HepG2 (cell line): ENCODE results near the gene UNC5B. TPM values are rescaled to one million over a fixed set of nuclear protein-coding genes. Genes with fewer than 3 reads are reported as not detected.

Experiments used
- CAMTA2 ChIP-seq: sonication (generic); formaldehyde crosslinking; IDR thresholded peaks from 2 replicates; pipeline ENCODE4 v1.4.0; 2020; ENCODE audit warnings: mild to moderate bottlenecking, missing genetic modification reagents, borderline replicate concordance
- CENPX ChIP-seq: sonication (generic); formaldehyde crosslinking; IDR thresholded peaks from 2 replicates; pipeline ENCODE4 v1.9.0; 2021; ENCODE audit warnings: mild to moderate bottlenecking, missing genetic modification reagents, moderate library complexity
- EZH2 ChIP-seq: conservative IDR thresholded peaks from 2 replicates; pipeline ENCODE4 v1.6.1; 2012; ENCODE audit warnings: mild to moderate bottlenecking, low read depth, low read length, moderate library complexity
- HNRNPLL ChIP-seq: fragments of 200-400 bp; formaldehyde crosslinking; IDR thresholded peaks from 2 replicates; pipeline ENCODE4 v1.6.1; 2017; ENCODE audit warnings: mild to moderate bottlenecking, low read depth, low read length; ENCODE audit not compliant: poor library complexity, severe bottlenecking
- KIAA2018 ChIP-seq: sonication (generic); formaldehyde crosslinking; IDR thresholded peaks from 2 replicates; pipeline ENCODE4 v1.5.0; 2020; ENCODE audit warnings: mild to moderate bottlenecking, missing genetic modification reagents, borderline replicate concordance
- MAZ ChIP-seq, 2 experiments: sonication (generic) in 1 of 2; formaldehyde crosslinking in 1 of 2; IDR thresholded peaks; 2 replicates each; pipeline versions ENCODE4 v1.5.0 to v1.6.1; 2012 to 2020; ENCODE audit warnings: low read depth in 2 of 2, mild to moderate bottlenecking in 2 of 2, borderline replicate concordance in 1 of 2, improper control_type of control experiment in 1 of 2, low read length in 1 of 2, missing genetic modification reagents in 1 of 2, moderate library complexity in 1 of 2
- RARG ChIP-seq: sonication (generic); formaldehyde crosslinking; IDR thresholded peaks from 2 replicates; pipeline ENCODE4 v1.4.0; 2020; ENCODE audit warnings: low read depth, mild to moderate bottlenecking, missing genetic modification reagents
- RFXAP ChIP-seq: sonication (generic); formaldehyde crosslinking; IDR thresholded peaks from 2 replicates; pipeline ENCODE4 v1.4.0; 2020; ENCODE audit warnings: missing genetic modification reagents, borderline replicate concordance
- SP1 ChIP-seq, 2 experiments: fragments of 450-650 bp in 1 of 2; sonication (generic) in 1 of 2; formaldehyde crosslinking in 1 of 2; IDR thresholded peaks; 2 replicates each; pipeline versions ENCODE4 v1.4.0 to v1.6.1; 2016 to 2020; ENCODE audit warnings: missing genetic modification reagents in 1 of 2
- TRAFD1 ChIP-seq: sonication (generic); formaldehyde crosslinking; IDR thresholded peaks from 2 replicates; pipeline ENCODE4 v1.5.1; 2020; ENCODE audit warnings: missing genetic modification reagents, mild to moderate bottlenecking, borderline replicate concordance
- ZC3H13 ChIP-seq: sonication (generic); formaldehyde crosslinking; IDR thresholded peaks from 2 replicates; pipeline ENCODE4 v1.8.1; 2023; ENCODE audit warnings: mild to moderate bottlenecking, missing genetic modification reagents, moderate library complexity
- polyA plus RNA-seq, 8 experiments: library from polyadenylated mRNA; depleted of rRNA in 3 of 8; stranded (reverse) in 7 of 8; unstranded in 1 of 8; fragments of >200 nt; fragmentation: Illumina TruSeq in 4 of 8; extraction: Trizol in 4 of 8; gene quantifications; 2 replicates each; pipeline versions ENCODE4 v1.2.1 to v1.2.3, GENCODE V29; 2011 to 2016; ENCODE audit warnings: low read depth in 4 of 8, missing spikeins in 1 of 8, mixed read lengths in 1 of 8; ENCODE audit not compliant: insufficient read depth in 1 of 8
- total RNA-seq, 5 experiments: library from RNA; depleted of rRNA; stranded (reverse); fragments of >200 nt; fragmentation: Illumina TruSeq; extraction: Trizol; gene quantifications; 2 replicates each; pipeline ENCODE4 v1.2.3, GENCODE V29; 2016; ENCODE audit warnings: low read depth in 1 of 5
- TF ChIP-seq, protein P1 (sequence below): sonication (generic); formaldehyde crosslinking; IDR thresholded peaks from 2 replicates; pipeline ENCODE4 v1.5.1; 2020; ENCODE audit warnings: mild to moderate bottlenecking, missing genetic modification reagents, moderate library complexity

Gene UNC5B
- total and polyA plus RNA-seq, 2 of the 13 experiments (the other 11 are each of a cell fraction or from before 2014, with no cell fraction given) = 0.07 TPM

DNA sequence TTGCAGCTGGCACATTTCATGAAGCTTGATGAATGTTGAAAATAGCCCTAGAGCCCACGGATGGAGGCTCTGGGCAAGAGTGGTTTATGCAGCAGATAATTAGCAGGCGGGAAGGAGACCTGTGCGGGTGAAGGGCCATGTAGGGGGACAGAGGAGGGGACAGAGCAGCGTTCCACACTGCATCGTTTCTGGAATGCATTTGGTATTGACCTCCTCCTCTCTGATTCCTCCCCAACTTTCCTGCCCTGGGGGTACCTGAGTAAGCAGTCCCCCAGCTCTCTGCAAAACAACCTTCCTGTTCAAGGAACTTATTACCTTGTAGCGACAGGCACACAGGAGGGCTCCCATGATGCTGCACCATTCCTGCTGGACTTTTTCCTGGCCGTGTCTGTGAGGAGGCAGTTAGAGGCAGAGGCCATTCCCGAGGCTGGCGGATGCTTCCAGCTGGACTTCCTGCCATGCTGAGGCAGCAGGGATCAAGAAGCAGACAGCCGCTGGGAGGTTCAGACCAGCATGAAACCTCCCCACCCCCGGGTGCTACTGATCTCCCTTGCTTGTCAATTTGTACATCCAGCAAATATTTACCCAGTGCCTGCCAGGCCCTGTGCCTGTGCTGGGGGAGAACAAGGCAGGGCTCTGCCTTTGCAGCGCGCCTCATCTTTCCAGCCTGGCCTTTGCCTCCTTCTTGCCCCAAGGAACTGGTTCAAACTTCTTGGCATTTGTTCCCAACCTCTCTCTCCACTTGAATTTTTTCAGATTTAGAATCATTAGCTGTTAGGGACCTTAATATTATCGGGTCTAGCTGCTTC, 135.4 kb downstream of the UNC5B start (continued):
- TF ChIP-seq, protein P1, sequence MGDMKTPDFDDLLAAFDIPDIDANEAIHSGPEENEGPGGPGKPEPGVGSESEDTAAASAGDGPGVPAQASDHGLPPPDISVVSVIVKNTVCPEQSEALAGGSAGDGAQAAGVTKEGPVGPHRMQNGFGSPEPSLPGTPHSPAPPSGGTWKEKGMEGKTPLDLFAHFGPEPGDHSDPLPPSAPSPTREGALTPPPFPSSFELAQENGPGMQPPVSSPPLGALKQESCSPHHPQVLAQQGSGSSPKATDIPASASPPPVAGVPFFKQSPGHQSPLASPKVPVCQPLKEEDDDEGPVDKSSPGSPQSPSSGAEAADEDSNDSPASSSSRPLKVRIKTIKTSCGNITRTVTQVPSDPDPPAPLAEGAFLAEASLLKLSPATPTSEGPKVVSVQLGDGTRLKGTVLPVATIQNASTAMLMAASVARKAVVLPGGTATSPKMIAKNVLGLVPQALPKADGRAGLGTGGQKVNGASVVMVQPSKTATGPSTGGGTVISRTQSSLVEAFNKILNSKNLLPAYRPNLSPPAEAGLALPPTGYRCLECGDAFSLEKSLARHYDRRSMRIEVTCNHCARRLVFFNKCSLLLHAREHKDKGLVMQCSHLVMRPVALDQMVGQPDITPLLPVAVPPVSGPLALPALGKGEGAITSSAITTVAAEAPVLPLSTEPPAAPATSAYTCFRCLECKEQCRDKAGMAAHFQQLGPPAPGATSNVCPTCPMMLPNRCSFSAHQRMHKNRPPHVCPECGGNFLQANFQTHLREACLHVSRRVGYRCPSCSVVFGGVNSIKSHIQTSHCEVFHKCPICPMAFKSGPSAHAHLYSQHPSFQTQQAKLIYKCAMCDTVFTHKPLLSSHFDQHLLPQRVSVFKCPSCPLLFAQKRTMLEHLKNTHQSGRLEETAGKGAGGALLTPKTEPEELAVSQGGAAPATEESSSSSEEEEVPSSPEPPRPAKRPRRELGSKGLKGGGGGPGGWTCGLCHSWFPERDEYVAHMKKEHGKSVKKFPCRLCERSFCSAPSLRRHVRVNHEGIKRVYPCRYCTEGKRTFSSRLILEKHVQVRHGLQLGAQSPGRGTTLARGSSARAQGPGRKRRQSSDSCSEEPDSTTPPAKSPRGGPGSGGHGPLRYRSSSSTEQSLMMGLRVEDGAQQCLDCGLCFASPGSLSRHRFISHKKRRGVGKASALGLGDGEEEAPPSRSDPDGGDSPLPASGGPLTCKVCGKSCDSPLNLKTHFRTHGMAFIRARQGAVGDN (CRISPR knock-in tag) = peak; percentile 98
- no peak for TF ChIP-seq KIAA2018 (CRISPR knock-in tag)
- no peak for TF ChIP-seq CENPX
- TF ChIP-seq EZH2 = no peak
- 0 out of 2 replicates have a peak, but pooled peaks have one; percentile 23 for TF ChIP-seq TRAFD1 (CRISPR knock-in tag)
- TF ChIP-seq MAZ (IDR thresholded peaks at IDR 0.05; ENCODE audit: borderline replicate concordance, low read depth, low read length) = no peak
- peak; percentile 81; the same call in 1 of the 2 replicates for TF ChIP-seq MAZ (CRISPR knock-in tag; IDR thresholded peaks at IDR 0.05; ENCODE audit: low read depth)
- peak; percentile 83; the same call in 1 of the 2 replicates for TF ChIP-seq RFXAP (CRISPR knock-in tag)
- TF ChIP-seq ZC3H13 (CRISPR knock-in tag) = no peak
- TF ChIP-seq HNRNPLL = no peak
- no peak for TF ChIP-seq SP1 (IDR thresholded peaks at IDR 0.05)
- no peak for TF ChIP-seq SP1 (CRISPR knock-in tag; IDR thresholded peaks at IDR 0.05)
- peak; percentile 59; the same call in 1 of the 2 replicates for TF ChIP-seq CAMTA2
- no peak for TF ChIP-seq RARG (CRISPR knock-in tag)
